HG03135 (cell line): Measurements from ENCODE around the gene NAT8.
"Not testable (repeated sequence)": the region's sequence is repeated elsewhere in the genome, so short reads cannot be mapped to it uniquely, and the experiment has no call there.

Experiments used
- ATAC-seq: cut with Tn5 transposase; IDR thresholded peaks from one replicate; pipeline ENCODE4 v1.9.1; 2021; ENCODE audit warnings: mild to moderate bottlenecking, moderate library complexity; ENCODE audit not compliant: unreplicated experiment

NAT8 gene

GRCh38 chr2:73642338-73643018, at the start of gene NAT8:
Gene NAT8, minus strand, starts transcription at chr2:73642422. Its CDS starts 794 bp downstream, at chr2:73641628.
- ATAC-seq: no peak

- ATAC-seq: not testable (repeated sequence)
Observed at GRCh38 chr2:73690372-73691088, 48.3 kb upstream of the NAT8 start.

DNA sequence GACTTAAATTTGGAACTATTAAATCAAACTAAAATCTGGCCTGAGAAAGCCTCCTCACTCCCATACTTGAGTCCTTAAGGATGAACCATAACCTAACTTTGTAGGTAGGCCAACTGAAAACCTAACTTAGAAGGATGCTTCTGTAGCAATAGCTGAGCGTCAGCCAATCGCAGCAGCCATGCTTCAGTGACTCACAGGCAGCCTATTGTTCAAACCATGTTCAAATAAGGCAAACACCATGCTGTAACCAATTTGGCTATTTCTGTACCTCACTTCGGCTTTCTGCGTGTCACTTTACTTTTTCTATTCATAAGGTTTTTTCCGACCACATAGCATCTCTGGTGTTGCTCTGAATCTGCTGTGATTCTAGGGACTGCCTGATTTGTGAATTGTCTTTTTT, 46.3 kb upstream of the NAT8 start:
- not testable (repeated sequence) for ATAC-seq

GRCh38 chr2:73685764-73686438, 43.7 kb upstream of the NAT8 start:
- no peak for ATAC-seq

- ATAC-seq: not testable (repeated sequence)
Observed at GRCh38 chr2:73684905-73685304, 42.7 kb upstream of the NAT8 start.

DNA sequence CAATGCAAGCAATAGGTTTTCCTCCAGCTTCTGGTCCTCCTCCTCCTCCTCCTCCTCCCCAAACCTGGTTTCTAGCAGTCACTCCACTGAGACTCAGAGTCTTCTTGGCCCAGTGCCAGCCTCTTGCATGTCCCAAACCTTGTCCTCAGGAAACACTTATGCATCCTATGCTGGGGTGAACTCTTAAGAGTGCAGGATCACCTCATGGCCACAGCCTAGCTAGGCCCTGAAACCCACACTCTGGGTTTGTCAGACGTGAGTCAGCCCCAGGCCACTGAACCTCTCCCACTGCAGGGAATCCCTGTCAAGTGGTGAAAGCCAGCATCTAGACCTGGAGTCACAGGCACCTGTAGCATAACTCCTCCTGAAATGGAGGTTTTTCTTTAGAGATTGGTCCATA, 42.1 kb upstream of the NAT8 start:
- not testable (repeated sequence) for ATAC-seq

- ATAC-seq: not testable (repeated sequence)
Observed at GRCh38 chr2:73679951-73680571, 37.8 kb upstream of the NAT8 start.

GRCh38 chr2:73679237-73679636, 37.0 kb upstream of the NAT8 start:
- ATAC-seq: not testable (repeated sequence)

- not testable (repeated sequence) for ATAC-seq
Observed at GRCh38 chr2:73678008-73678407, 35.8 kb upstream of the NAT8 start.

GRCh38 chr2:73676211-73676610, 34.0 kb upstream of the NAT8 start:
- ATAC-seq: not testable (repeated sequence)

DNA sequence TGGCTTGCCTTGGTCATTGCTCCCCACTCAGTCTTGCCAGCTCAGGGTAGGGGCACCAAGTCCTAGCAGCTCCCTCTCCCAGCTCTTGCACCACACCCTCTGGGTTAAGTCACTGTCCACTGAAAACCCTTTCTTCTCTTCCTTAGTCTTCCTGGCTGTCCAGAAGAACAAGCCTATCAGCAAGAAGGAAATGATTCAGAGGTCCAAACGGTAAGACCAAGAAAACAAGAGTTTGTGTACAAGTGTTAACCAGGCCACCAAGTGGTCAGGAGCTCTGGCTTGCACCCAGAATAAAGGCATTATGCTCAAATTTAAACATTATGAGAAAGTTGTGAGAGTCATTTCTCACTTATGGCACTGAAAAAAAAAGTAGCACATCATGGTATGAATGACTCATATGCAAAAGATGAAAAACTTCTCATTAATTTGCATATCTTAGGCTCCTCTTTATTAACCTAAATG, 32.5 kb upstream of the NAT8 start:
- ATAC-seq: not testable (repeated sequence)

GRCh38 chr2:73669976-73670375, 27.8 kb upstream of the NAT8 start:
- ATAC-seq: not testable (repeated sequence)

DNA sequence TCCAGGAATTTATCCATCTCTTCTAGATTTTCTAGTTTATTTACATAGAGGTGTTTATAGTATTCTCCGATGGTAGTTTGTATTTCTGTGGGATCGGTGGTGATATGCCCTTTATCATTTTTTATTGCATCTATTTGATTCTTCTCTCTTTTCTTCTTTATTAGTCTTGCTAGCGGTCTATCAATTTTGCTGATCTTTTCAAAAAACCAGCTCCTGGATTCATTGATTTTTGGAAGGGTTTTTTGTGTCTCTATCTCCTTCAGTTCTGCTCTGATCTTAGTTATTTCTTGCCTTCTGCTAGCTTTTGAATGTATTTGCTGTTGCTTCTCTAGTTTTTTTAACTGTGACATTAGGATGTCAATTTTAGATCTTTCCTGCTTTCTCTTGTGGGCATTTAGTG, 25.0 kb upstream of the NAT8 start:
- not testable (repeated sequence) for ATAC-seq

- ATAC-seq: no peak
Observed at GRCh38 chr2:73654175-73654574, 12.0 kb upstream of the NAT8 start.

DNA sequence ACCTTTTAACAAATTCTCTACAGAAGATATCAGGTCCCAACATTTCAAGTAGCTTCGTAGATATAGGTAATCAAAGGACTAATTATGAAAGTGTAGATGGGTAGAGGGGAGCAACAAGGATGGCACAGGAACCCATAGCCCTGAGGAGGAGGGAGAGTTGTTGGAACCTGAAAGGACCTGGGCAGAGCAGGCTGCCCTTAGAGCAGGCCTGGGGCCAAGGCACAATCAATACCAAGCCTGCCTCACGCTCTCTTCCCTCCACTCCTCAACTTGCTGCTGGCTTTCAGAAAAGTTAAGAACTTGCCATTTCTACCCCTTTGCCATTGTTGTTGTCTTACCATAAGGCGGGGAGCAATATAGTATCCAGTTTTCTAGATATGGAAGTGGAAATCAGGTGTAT, 10.1 kb upstream of the NAT8 start:
- no peak for ATAC-seq

DNA sequence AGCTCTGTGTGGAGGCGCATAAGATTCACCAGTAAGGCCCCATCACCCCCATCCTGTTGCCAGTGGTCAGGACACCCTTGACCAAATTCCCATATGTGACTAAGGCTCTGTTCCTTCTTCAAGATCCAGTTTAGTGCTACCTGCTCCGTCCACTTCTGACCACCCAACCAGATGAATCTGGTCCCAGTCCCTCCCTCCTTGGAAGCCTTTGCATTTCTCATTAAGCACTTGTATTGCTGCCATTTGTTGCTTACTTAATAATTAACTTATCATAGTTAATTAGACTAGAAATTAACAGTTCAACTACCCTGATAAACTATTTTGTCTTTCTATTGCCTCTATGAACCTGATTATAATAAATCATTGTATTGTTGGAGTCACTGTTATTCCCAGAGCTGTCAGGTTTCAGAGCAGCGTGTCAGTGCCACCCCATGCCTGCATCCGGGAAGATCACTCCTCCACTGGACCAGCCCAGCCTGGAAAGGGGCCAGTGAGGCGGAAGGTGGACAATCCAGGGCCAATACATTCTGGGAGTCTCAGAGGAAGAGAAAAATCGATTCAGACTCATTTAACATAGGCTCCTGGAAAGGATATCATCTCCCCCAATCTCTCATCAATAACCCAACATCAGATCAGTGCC, 9.5 kb upstream of the NAT8 start:
- ATAC-seq: no peak

GRCh38 chr2:73647690-73648089, 5.5 kb upstream of the NAT8 start:
- not testable (repeated sequence) for ATAC-seq

- ATAC-seq: no peak
Observed at GRCh38 chr2:73641767-73642062, 507 bp downstream of the NAT8 start.

- ATAC-seq: no peak
Observed at GRCh38 chr2:73640946-73641766, 1.1 kb downstream of the NAT8 start.

DNA sequence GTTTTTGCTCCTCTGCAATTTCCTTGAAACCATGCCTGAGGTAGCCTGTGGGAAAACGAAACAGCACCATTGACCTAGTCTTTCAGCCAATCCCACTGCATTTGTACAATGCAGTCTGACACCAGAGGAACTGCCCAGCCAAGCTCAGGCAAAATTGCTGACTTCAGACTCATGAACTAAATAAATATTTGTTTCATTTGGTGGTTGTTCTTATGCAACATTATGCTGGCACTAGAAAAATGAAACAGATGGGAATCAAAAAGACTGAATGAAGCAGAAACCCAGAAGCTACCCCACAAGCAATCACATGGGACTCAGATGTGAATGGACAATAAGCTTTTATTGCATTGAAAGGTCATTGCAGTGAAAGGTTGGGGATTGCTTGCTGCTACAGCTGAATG, 1.7 kb downstream of the NAT8 start:
- no peak for ATAC-seq
